Measurements from ENCODE around the gene PMFBP1. TPM values are rescaled to one million over a fixed set of nuclear protein-coding genes. Genes with fewer than 3 reads are reported as not detected.

PMFBP1 gene
- polyA plus RNA-seq, 1 donor from 2014 or later: 0.11 TPM

- H3K27me3 Mint-ChIP-seq: no peaks in the 10 kb centered on the region
- H3K4me1 Mint-ChIP-seq: peaks cover 0 to 1% (median 0%) of the 10 kb centered on the region in 3 donors
- peaks cover 9% of the 10 kb centered on the region for H3K36me3 Mint-ChIP-seq
- H3K9me3 Mint-ChIP-seq: no peaks in the 10 kb centered on the region
- H3K4me3 Mint-ChIP-seq: no peak overlapping the region
- peak overlapping the region in 1 of 3 donors; percentile 14 for H3K27ac Mint-ChIP-seq
Measured at GRCh38 chr16:72109966-72110530, 61.9 kb downstream of the PMFBP1 start.

GRCh38 chr16:72109300-72109699 is 62.7 kb downstream of the PMFBP1 start:
- H3K36me3 Mint-ChIP-seq: peaks cover 9% of the 10 kb centered on the region

GRCh38 chr16:72108353-72109102 is 63.4 kb downstream of the PMFBP1 start:
- Mint-ChIP-seq H3K36me3 (peaks cover 9% of the 10 kb centered on the region), H3K9me3 (no peaks in the 10 kb centered on the region), H3K4me1 (no peaks in the 10 kb centered on the region), H3K27ac (no peak overlapping the region), H3K4me3 (no peak overlapping the region), H3K27me3 (no peaks in the 10 kb centered on the region)

More at GRCh38 chr16:72109300-72109699, 62.7 kb downstream of the PMFBP1 start:
- no peaks in the 10 kb centered on the region for H3K27me3 Mint-ChIP-seq
- no peak overlapping the region for H3K4me3 Mint-ChIP-seq
- peaks cover 0 to 1% (median 0%) of the 10 kb centered on the region in 3 donors for H3K4me1 Mint-ChIP-seq
- H3K9me3 Mint-ChIP-seq: no peaks in the 10 kb centered on the region
- no peak overlapping the region for H3K27ac Mint-ChIP-seq

GRCh38 chr16:72107371-72107770 is 64.6 kb downstream of the PMFBP1 start:
- no peak overlapping the region for H3K27ac Mint-ChIP-seq
- H3K4me1 Mint-ChIP-seq: peaks cover 0 to 2% (median 2%) of the 10 kb centered on the region in 3 donors
- peaks cover 8% of the 10 kb centered on the region for H3K36me3 Mint-ChIP-seq
- no peaks in the 10 kb centered on the region for H3K27me3 Mint-ChIP-seq
- H3K4me3 Mint-ChIP-seq: no peak overlapping the region
- H3K9me3 Mint-ChIP-seq: no peaks in the 10 kb centered on the region

- H3K27me3 Mint-ChIP-seq: no peaks in the 10 kb centered on the region
- H3K4me3 Mint-ChIP-seq: no peak overlapping the region
- H3K9me3 Mint-ChIP-seq: no peaks in the 10 kb centered on the region
- H3K36me3 Mint-ChIP-seq: peaks cover 7% of the 10 kb centered on the region
- no peak overlapping the region for H3K27ac Mint-ChIP-seq
- peaks cover 0 to 4% (median 2%) of the 10 kb centered on the region in 3 donors for H3K4me1 Mint-ChIP-seq
Measured at GRCh38 chr16:72105978-72106377, 66.0 kb downstream of the PMFBP1 start.

GRCh38 chr16:72104905-72105304 is 67.0 kb downstream of the PMFBP1 start:
- Mint-ChIP-seq H3K36me3 (peaks cover 6% of the 10 kb centered on the region), H3K4me1 (peaks cover 0 to 4% (median 2%) of the 10 kb centered on the region in 3 donors)

GRCh38 chr16:72101195-72101594 is 70.8 kb downstream of the PMFBP1 start:
- peaks cover 2% of the 10 kb centered on the region for H3K36me3 Mint-ChIP-seq
- H3K9me3 Mint-ChIP-seq: no peaks in the 10 kb centered on the region
- H3K4me1 Mint-ChIP-seq: peaks cover 0 to 8% (median 2%) of the 10 kb centered on the region in 3 donors
- H3K27ac Mint-ChIP-seq: no peak overlapping the region
- H3K27me3 Mint-ChIP-seq: no peaks in the 10 kb centered on the region
- H3K4me3 Mint-ChIP-seq: peak overlapping the region in 1 of 4 donors; percentile 68

More at GRCh38 chr16:72104905-72105304, 67.0 kb downstream of the PMFBP1 start:
- H3K27ac Mint-ChIP-seq: no peak overlapping the region
- H3K27me3 Mint-ChIP-seq: no peaks in the 10 kb centered on the region
- H3K4me3 Mint-ChIP-seq: no peak overlapping the region
- H3K9me3 Mint-ChIP-seq: no peaks in the 10 kb centered on the region

GRCh38 chr16:72099377-72099818 is 72.6 kb downstream of the PMFBP1 start:
- H3K36me3 Mint-ChIP-seq: peaks cover 1% of the 10 kb centered on the region
- peak overlapping the region in 1 of 4 donors; percentile 45 for H3K4me3 Mint-ChIP-seq
- no peaks in the 10 kb centered on the region for H3K27me3 Mint-ChIP-seq

GRCh38 chr16:72098936-72099335 is 73.0 kb downstream of the PMFBP1 start:
- Mint-ChIP-seq H3K27me3 (no peaks in the 10 kb centered on the region), H3K4me3 (peak overlapping the region in 2 of 4 donors; percentile 8 to 45), H3K4me1 (peaks cover 10 to 18% (median 13%) of the 10 kb centered on the region in 3 donors), H3K27ac (no peak overlapping the region), H3K9me3 (no peaks in the 10 kb centered on the region), H3K36me3 (peaks cover 1% of the 10 kb centered on the region)

More at GRCh38 chr16:72099377-72099818, 72.6 kb downstream of the PMFBP1 start:
- H3K27ac Mint-ChIP-seq: no peak overlapping the region
- peaks cover 10 to 16% (median 13%) of the 10 kb centered on the region in 3 donors for H3K4me1 Mint-ChIP-seq
- no peaks in the 10 kb centered on the region for H3K9me3 Mint-ChIP-seq

- Mint-ChIP-seq H3K27me3 (no peaks in the 10 kb centered on the region), H3K4me1 (peaks cover 22 to 29% (median 25%) of the 10 kb centered on the region in 3 donors), H3K27ac (peak overlapping the region; percentile 79 to 99 (median 99)), H3K9me3 (no peaks in the 10 kb centered on the region), H3K4me3 (peak overlapping the region; percentile 90 to 99 (median 98)), H3K36me3 (peaks cover 4% of the 10 kb centered on the region)
Measured at GRCh38 chr16:72094266-72094610, 77.7 kb downstream of the PMFBP1 start.

- H3K36me3 Mint-ChIP-seq: peaks cover 4% of the 10 kb centered on the region
- H3K27ac Mint-ChIP-seq: peak within 1 kb of the TSS; percentile 79 to 99 (median 99)
- H3K4me3 Mint-ChIP-seq: peak within 1 kb of the TSS; percentile 90 to 99 (median 98)
- H3K27me3 Mint-ChIP-seq: no peaks in the 10 kb centered on the region
- peaks cover 22 to 29% (median 25%) of the 10 kb centered on the region in 3 donors for H3K4me1 Mint-ChIP-seq
- H3K9me3 Mint-ChIP-seq: no peaks in the 10 kb centered on the region
Measured at GRCh38 chr16:72093448-72094265, 78.3 kb downstream of the PMFBP1 start, which contains the start of the genes DHX38 and TXNL4B. Gene DHX38 (plus strand): TSS chr16:72093847. CDS start chr16:72096158, 2,311 bp downstream. Gene TXNL4B (minus strand): TSS chr16:72093620. CDS start chr16:72090749, 2,871 bp downstream.

- H3K27ac Mint-ChIP-seq: peak overlapping the region; percentile 79 to 99 (median 99)
- peaks cover 22 to 29% (median 25%) of the 10 kb centered on the region in 3 donors for H3K4me1 Mint-ChIP-seq
- H3K4me3 Mint-ChIP-seq: peak overlapping the region; percentile 90 to 99 (median 98)
- H3K9me3 Mint-ChIP-seq: no peaks in the 10 kb centered on the region
- H3K27me3 Mint-ChIP-seq: no peaks in the 10 kb centered on the region
- H3K36me3 Mint-ChIP-seq: peaks cover 3% of the 10 kb centered on the region
Measured at GRCh38 chr16:72092832-72093447, 79.0 kb downstream of the PMFBP1 start.

- Mint-ChIP-seq H3K4me1 (peaks cover 21 to 29% (median 22%) of the 10 kb centered on the region in 3 donors), H3K27me3 (no peaks in the 10 kb centered on the region), H3K9me3 (no peaks in the 10 kb centered on the region), H3K27ac (peak overlapping the region in 1 of 3 donors; percentile 32), H3K36me3 (peaks cover 5% of the 10 kb centered on the region), H3K4me3 (peak overlapping the region in 3 of 4 donors; percentile 57 to 90 (median 78))
Measured at GRCh38 chr16:72091217-72091616, 80.7 kb downstream of the PMFBP1 start.

- no peaks in the 10 kb centered on the region for H3K4me1 Mint-ChIP-seq
- H3K9me3 Mint-ChIP-seq: peaks cover 0 to 10% (median 1%) of the 10 kb centered on the region in 3 donors
- H3K27ac Mint-ChIP-seq: no peak overlapping the region
Measured at GRCh38 chr16:72085002-72085401, 87.0 kb downstream of the PMFBP1 start.

More at GRCh38 chr16:72085002-72085401, 87.0 kb downstream of the PMFBP1 start:
- no peaks in the 10 kb centered on the region for H3K27me3 Mint-ChIP-seq
- peaks cover 14% of the 10 kb centered on the region for H3K36me3 Mint-ChIP-seq
- H3K4me3 Mint-ChIP-seq: no peak overlapping the region

Measured in IgD-negative memory B cell (primary cell).